Transverse colon (tissue), 4 donors: ENCODE measurements around the gene CLDN6.

Experiments
- CTCF ChIP-seq, 5 experiments: fragments of 200-600 bp in 3 of 5; fragments of 450-650 bp in 2 of 5; sonication (generic) in 3 of 5; IDR thresholded peaks; 1 replicate in 2 of 5; 2 replicates in 3 of 5; pipeline ENCODE4 v1.5.1; 2016 to 2017; ENCODE audit warnings: antibody characterized with exemption in 5 of 5, inconsistent platforms in 3 of 5, mild to moderate bottlenecking in 2 of 5, moderate library complexity in 1 of 5
- EP300 ChIP-seq: sonication (generic); formaldehyde crosslinking; IDR thresholded peaks from one replicate; pipeline ENCODE4 v1.6.1; 2017; ENCODE audit warnings: antibody characterized with exemption, low read depth
- POLR2A ChIP-seq: fragments of 450-650 bp; IDR thresholded peaks from one replicate; pipeline ENCODE4 v1.6.1; 2016; ENCODE audit warnings: antibody characterized with exemption, mild to moderate bottlenecking, moderate library complexity
- POLR2AphosphoS5 ChIP-seq, 3 donors: sonication (generic); formaldehyde crosslinking; IDR thresholded peaks; one replicate each; pipeline ENCODE4 v1.6.1; 2016; ENCODE audit warnings: antibody characterized with exemption in 3 of 3

DNA sequence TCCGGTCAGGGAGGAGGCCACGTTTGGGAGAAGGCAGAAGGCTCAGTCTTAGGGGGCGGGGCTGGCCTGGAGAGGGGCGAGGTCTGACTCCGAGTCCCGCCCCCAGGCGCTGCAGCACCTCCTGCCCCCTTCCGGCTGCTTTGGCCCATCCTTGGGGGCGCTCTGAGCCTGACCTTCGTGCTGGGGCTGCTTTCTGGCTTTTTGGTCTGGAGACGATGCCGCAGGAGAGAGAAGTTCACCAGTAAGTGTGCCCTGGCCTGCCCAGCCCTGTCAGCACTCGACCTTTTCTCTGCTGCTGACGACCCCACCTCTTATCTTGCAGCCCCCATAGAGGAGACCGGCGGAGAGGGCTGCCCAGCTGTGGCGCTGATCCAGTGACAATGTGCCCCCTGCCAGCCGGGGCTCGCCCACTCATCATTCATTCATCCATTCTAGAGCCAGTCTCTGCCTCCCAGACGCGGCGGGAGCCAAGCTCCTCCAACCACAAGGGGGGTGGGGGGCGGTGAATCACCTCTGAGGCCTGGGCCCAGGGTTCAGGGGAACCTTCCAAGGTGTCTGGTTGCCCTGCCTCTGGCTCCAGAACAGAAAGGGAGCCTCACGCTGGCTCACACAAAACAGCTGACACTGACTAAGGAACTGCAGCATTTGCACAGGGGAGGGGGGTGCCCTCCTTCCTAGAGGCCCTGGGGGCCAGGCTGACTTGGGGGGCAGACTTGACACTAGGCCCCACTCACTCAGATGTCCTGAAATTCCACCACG, 3.6 kb upstream of the CLDN6 start:
- TF ChIP-seq POLR2A: peak; percentile 6
- peak in 4 of 5 experiments; percentile 32 to 48 (median 37) for TF ChIP-seq CTCF (IDR thresholded peaks at IDR 0.05)
- TF ChIP-seq POLR2AphosphoS5 (IDR thresholded peaks at IDR 0.05): no peak
- no peak for TF ChIP-seq EP300
